ENCODE results near the gene ADSS2. TPM values are rescaled to one million over a fixed set of nuclear protein-coding genes. Genes with fewer than 3 reads are reported as not detected.

Gene ADSS2
- total RNA-seq, 1 experiment from 2014 or later: 82.8 TPM

DNA sequence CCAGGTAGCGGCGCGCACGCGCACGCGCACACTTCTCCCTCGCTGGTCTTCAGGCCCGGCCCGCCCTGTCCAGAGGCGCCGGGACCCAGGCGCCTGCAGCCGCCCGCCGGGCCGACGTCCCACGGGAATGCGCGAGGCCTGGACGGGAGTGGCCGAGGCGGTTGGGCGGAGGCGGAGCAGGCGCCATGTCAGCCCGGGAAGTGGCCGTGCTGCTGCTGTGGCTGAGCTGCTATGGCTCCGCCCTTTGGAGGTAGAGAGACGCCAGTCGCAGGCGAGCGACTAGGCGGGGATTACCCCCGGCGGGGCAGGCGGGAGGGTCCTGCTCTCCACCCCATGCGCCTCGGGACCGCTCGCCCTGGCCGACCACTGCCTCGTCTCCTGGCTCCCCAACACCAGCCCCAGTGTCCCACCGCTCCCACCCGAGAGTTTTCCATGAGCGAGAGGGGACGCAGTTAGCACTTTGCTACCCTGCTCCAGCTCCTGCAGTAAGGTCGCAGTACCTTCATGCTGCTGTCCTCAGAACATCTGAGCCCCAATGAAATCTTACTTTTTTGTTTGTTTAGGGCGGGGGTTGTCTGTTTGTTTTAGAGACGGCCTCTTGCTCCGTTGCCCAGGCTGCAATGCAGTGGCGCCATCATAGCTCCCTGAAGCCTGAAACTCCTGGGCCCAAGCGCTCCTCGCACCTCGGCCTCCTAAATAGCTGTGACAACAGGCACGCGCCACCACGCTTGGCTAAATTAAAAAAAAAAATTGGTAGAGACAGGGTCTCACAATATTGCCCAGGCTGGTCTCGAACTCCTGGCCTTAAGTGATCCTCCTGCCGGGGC is 9.7 kb upstream of the ADSS2 start, which contains the start of gene CATSPERE (continued):
- TF ChIP-seq ARID4B (CRISPR knock-in tag; IDR thresholded peaks at IDR 0.05; ENCODE audit: borderline replicate concordance): peak; percentile 63; the same call in 1 of the 2 replicates
- peak; percentile 94 for TF ChIP-seq SP1 (CRISPR knock-in tag; conservative IDR thresholded peaks at IDR 0.05)
- TF ChIP-seq, protein P1, sequence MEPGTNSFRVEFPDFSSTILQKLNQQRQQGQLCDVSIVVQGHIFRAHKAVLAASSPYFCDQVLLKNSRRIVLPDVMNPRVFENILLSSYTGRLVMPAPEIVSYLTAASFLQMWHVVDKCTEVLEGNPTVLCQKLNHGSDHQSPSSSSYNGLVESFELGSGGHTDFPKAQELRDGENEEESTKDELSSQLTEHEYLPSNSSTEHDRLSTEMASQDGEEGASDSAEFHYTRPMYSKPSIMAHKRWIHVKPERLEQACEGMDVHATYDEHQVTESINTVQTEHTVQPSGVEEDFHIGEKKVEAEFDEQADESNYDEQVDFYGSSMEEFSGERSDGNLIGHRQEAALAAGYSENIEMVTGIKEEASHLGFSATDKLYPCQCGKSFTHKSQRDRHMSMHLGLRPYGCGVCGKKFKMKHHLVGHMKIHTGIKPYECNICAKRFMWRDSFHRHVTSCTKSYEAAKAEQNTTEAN (CRISPR knock-in tag; IDR thresholded peaks at IDR 0.05): peak; percentile 71; the same call in 1 of the 2 replicates
- TF ChIP-seq STAT6 (CRISPR knock-in tag; conservative IDR thresholded peaks at IDR 0.05; ENCODE audit: low read depth): no peak
- TF ChIP-seq, protein P2, sequence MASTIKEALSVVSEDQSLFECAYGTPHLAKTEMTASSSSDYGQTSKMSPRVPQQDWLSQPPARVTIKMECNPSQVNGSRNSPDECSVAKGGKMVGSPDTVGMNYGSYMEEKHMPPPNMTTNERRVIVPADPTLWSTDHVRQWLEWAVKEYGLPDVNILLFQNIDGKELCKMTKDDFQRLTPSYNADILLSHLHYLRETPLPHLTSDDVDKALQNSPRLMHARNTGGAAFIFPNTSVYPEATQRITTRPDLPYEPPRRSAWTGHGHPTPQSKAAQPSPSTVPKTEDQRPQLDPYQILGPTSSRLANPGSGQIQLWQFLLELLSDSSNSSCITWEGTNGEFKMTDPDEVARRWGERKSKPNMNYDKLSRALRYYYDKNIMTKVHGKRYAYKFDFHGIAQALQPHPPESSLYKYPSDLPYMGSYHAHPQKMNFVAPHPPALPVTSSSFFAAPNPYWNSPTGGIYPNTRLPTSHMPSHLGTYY (CRISPR knock-in tag; IDR thresholded peaks at IDR 0.05): 0 out of 2 replicates have a peak, but pooled peaks have one; percentile 7
- 0 out of 2 replicates have a peak, but pooled peaks have one; percentile 55 for TF ChIP-seq ZNF671 (CRISPR knock-in tag; IDR thresholded peaks at IDR 0.05)
- TF ChIP-seq FOXJ3 (CRISPR knock-in tag; IDR thresholded peaks at IDR 0.05; ENCODE audit: borderline replicate concordance): no peak
- no peak for TF ChIP-seq JUN (CRISPR knock-in tag; IDR thresholded peaks at IDR 0.05)
- TF ChIP-seq TP53 (CRISPR knock-in tag; IDR thresholded peaks at IDR 0.05): peak; percentile 33; the same call in 1 of the 2 replicates
- 0 out of 2 replicates have a peak, but pooled peaks have one; percentile 49 for TF ChIP-seq NFE2L1 (CRISPR knock-in tag; IDR thresholded peaks at IDR 0.05)
- peak; percentile 69; the same call in 1 of the 2 replicates for TF ChIP-seq ZNF232 (CRISPR knock-in tag; IDR thresholded peaks at IDR 0.05)
- peak; percentile 84 for TF ChIP-seq FOXP4 (CRISPR knock-in tag; IDR thresholded peaks at IDR 0.05)
- TF ChIP-seq SOX15 (CRISPR knock-in tag; IDR thresholded peaks at IDR 0.05): no peak
- no peak for TF ChIP-seq IRF2 (CRISPR knock-in tag; IDR thresholded peaks at IDR 0.05; ENCODE audit: borderline replicate concordance, low read depth)
- TF ChIP-seq FOXK1 (CRISPR knock-in tag; IDR thresholded peaks at IDR 0.05): peak; percentile 80
- TF ChIP-seq, protein P3, sequence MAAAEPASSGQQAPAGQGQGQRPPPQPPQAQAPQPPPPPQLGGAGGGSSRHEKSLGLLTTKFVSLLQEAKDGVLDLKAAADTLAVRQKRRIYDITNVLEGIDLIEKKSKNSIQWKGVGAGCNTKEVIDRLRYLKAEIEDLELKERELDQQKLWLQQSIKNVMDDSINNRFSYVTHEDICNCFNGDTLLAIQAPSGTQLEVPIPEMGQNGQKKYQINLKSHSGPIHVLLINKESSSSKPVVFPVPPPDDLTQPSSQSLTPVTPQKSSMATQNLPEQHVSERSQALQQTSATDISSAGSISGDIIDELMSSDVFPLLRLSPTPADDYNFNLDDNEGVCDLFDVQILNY (CRISPR knock-in tag; IDR thresholded peaks at IDR 0.05): peak; percentile 86
- no peak for TF ChIP-seq ZMAT4 (CRISPR knock-in tag; IDR thresholded peaks at IDR 0.05)
- peak; percentile 70; the same call in 1 of the 2 replicates for TF ChIP-seq MYBL2 (CRISPR knock-in tag; IDR thresholded peaks at IDR 0.05)
- TF ChIP-seq, protein P4, sequence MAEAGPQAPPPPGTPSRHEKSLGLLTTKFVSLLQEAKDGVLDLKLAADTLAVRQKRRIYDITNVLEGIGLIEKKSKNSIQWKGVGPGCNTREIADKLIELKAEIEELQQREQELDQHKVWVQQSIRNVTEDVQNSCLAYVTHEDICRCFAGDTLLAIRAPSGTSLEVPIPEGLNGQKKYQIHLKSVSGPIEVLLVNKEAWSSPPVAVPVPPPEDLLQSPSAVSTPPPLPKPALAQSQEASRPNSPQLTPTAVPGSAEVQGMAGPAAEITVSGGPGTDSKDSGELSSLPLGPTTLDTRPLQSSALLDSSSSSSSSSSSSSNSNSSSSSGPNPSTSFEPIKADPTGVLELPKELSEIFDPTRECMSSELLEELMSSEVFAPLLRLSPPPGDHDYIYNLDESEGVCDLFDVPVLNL (CRISPR knock-in tag; IDR thresholded peaks at IDR 0.05; ENCODE audit: borderline replicate concordance, low read depth): no peak
- TF ChIP-seq TEAD4 (CRISPR knock-in tag; IDR thresholded peaks at IDR 0.05): peak; percentile 30; the same call in 1 of the 2 replicates
